Uterus (tissue), 4 donors: ENCODE data around the gene AIM2. TPM values are rescaled to one million over a fixed set of nuclear protein-coding genes. Genes with fewer than 3 reads are reported as not detected.

Source experiments
- DNase-seq, 2 donors: peaks; one replicate each; pipeline ENCODE4 v3.0.0-alpha.2; 2019 to 2020
- H3K27ac ChIP-seq, 2 donors: fragments of 200-600 bp; sonication (generic); 1 replicate in 1 of 2; 2 replicates in 1 of 2; pipeline ENCODE4 v1.5.1; 2016 to 2018
- H3K27me3 ChIP-seq, 2 donors: fragments of 200-600 bp; sonication (generic); one replicate each; pipeline ENCODE4 v1.5.1; 2018 to 2019; ENCODE audit warnings: control low read depth in 1 of 2
- H3K36me3 ChIP-seq, 2 donors: fragments of 200-600 bp; sonication (generic); one replicate each; pipeline ENCODE4 v1.5.1; 2019; ENCODE audit warnings: control low read depth in 1 of 2
- H3K4me1 ChIP-seq, 2 donors: fragments of 200-600 bp; sonication (generic); one replicate each; pipeline ENCODE4 v1.5.1; 2018 to 2019; ENCODE audit warnings: control low read depth in 1 of 2
- H3K4me3 ChIP-seq, 2 donors: fragments of 200-600 bp; sonication (generic); 1 replicate in 1 of 2; 2 replicates in 1 of 2; pipeline ENCODE4 v1.5.1; 2018 to 2019; ENCODE audit warnings: mild to moderate bottlenecking in 1 of 2
- H3K9me3 ChIP-seq, 2 donors: fragments of 200-600 bp; sonication (generic); one replicate each; pipeline ENCODE4 v1.5.1; 2019; ENCODE audit warnings: control low read depth in 1 of 2
- CTCF ChIP-seq, 4 experiments: fragments of 200-600 bp in 2 of 4; fragments of 450-650 bp in 2 of 4; sonication (generic) in 2 of 4; IDR thresholded peaks; one replicate each; pipeline ENCODE4 v1.5.1; 2016 to 2019; ENCODE audit warnings: antibody characterized with exemption in 4 of 4, mild to moderate bottlenecking in 2 of 4, moderate library complexity in 1 of 4
- POLR2A ChIP-seq, 2 donors: fragments of 450-650 bp; IDR thresholded peaks; one replicate each; pipeline ENCODE4 v1.6.1; 2016; ENCODE audit warnings: antibody characterized with exemption in 2 of 2, mild to moderate bottlenecking in 1 of 2, moderate library complexity in 1 of 2
- intact Hi-C: fragments of 100-400 bp; cut with DNase I; formaldehyde crosslinking; loops from one replicate; pipeline ENCODE4 v1.15.1; 2023; ENCODE audit warnings: low total_unique reads
- total RNA-seq, 4 donors: library from RNA; depleted of rRNA in 3 of 4; stranded (reverse); fragments of >200 nt in 3 of 4; gene quantifications; one replicate each; pipeline versions ENCODE4 v1.1.0 to v1.2.4, GENCODE V29; 2014 to 2023
- donor health status: DM: yes; HTN: yes; CAD: no.

Gene AIM2
- total RNA-seq, 4 donors from 2014 or later: 0.55 to 4.1 TPM; not detected in 2

DNA sequence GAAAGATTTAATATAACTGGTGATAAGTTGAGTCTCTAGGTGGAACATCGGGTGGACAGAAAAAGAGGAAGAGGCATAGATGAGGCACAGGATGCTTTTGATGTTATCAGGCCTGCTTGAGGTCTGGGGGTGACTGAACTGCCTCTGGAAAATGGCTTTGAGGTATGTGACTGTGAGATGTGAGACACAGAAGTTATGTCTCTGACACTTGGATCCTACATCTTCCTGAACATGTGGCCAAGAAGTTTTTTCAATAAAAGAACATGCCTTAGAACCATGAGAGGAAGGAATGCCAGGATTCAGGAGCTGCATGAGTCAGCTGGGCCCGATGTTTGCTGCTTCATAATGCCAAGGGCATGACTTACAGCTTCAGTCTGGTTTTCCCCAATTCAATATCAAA, 11.5 kb upstream of the AIM2 start:
- Histone ChIP-seq H3K4me1 (no peaks in the 10 kb centered on the region), H3K27me3 (no peaks in the 10 kb centered on the region), H3K4me3 (no peak overlapping the region), H3K27ac (no peak overlapping the region), H3K9me3 (no peaks in the 10 kb centered on the region), H3K36me3 (no peaks in the 10 kb centered on the region)
- no peak for DNase-seq
- TF ChIP-seq POLR2A (IDR thresholded peaks at IDR 0.05) (no peak), CTCF (IDR thresholded peaks at IDR 0.05) (no peak)
- intact Hi-C loops: no loop called here

DNA sequence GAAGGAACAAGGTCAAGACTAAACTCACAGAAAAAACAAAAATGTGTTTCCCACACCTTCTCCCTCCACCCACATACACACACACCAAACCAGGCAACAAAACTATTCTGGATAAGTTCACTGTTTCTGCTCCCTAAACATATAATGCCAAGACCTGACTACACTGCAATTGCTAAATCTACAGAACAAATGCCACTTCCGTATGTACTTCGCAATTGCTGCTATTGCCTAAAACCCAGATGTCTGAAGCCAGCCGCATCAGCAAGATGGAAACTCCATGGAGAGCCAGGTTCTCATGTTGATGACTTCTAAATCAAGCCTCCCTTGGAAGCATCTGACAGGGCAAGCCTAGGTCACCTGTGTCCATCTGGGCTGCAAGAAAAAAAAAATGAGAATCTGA, 8.3 kb upstream of the AIM2 start:
- intact Hi-C loops: no loop called here
- H3K27ac ChIP-seq: no peak overlapping the region
- no peaks in the 10 kb centered on the region for H3K27me3 ChIP-seq
- no peak overlapping the region for H3K4me3 ChIP-seq
- no peaks in the 10 kb centered on the region for H3K4me1 ChIP-seq
- H3K36me3 ChIP-seq: no peaks in the 10 kb centered on the region
- no peak for DNase-seq
- TF ChIP-seq CTCF (IDR thresholded peaks at IDR 0.05): no peak
- TF ChIP-seq POLR2A (IDR thresholded peaks at IDR 0.05): no peak
- no peaks in the 10 kb centered on the region for H3K9me3 ChIP-seq

DNA sequence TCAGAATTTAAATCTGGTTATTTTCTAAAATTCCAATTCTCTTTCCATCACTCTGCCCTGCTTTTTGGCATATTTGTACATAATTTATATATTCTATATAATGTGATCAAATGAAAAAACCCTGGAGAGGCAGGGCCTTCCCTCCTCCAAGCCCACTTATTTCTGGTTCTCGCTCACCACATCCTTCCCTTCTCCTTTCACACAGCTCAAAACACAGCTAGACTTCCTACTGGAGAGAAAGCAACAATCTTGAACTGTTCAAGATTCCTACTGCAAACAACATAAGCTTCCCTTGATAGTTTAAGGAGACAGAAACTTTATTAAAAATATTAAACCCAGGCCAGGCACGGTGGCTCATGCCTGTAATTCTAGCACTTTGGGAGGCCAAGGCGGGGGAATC, 7.6 kb upstream of the AIM2 start:
- Histone ChIP-seq H3K4me1 (no peaks in the 10 kb centered on the region), H3K27me3 (no peaks in the 10 kb centered on the region), H3K27ac (no peak overlapping the region), H3K9me3 (no peaks in the 10 kb centered on the region), H3K36me3 (no peaks in the 10 kb centered on the region), H3K4me3 (no peak overlapping the region)
- intact Hi-C loops: no loop called here
- DNase-seq: no peak
- no peak for TF ChIP-seq POLR2A (IDR thresholded peaks at IDR 0.05)
- TF ChIP-seq CTCF (IDR thresholded peaks at IDR 0.05): no peak

GRCh38 chr1:159083013-159083412, 6.4 kb upstream of the AIM2 start:
- Histone ChIP-seq H3K4me1 (no peaks in the 10 kb centered on the region), H3K36me3 (no peaks in the 10 kb centered on the region), H3K4me3 (no peak overlapping the region), H3K27me3 (no peaks in the 10 kb centered on the region), H3K9me3 (no peaks in the 10 kb centered on the region), H3K27ac (no peak overlapping the region)
- intact Hi-C loops: no loop called here
- TF ChIP-seq CTCF (IDR thresholded peaks at IDR 0.05) (no peak), POLR2A (IDR thresholded peaks at IDR 0.05) (no peak)
- no peak for DNase-seq

- H3K27ac ChIP-seq: no peak overlapping the region
- H3K4me1 ChIP-seq: no peaks in the 10 kb centered on the region
- no peaks in the 10 kb centered on the region for H3K27me3 ChIP-seq
- no peak overlapping the region for H3K4me3 ChIP-seq
- no peaks in the 10 kb centered on the region for H3K9me3 ChIP-seq
- DNase-seq: no peak
- no peaks in the 10 kb centered on the region for H3K36me3 ChIP-seq
- intact Hi-C loops: no loop called here
- TF ChIP-seq POLR2A (IDR thresholded peaks at IDR 0.05) (no peak), CTCF (IDR thresholded peaks at IDR 0.05) (no peak)
Measured at GRCh38 chr1:159081626-159082025, 5.1 kb upstream of the AIM2 start.
